HCT116 (cell line): ENCODE results near the gene RAVER2.

ENCODE experiments used
- ATF3 ChIP-seq: IDR thresholded peaks from 2 replicates; pipeline ENCODE4 v1.6.1; 2012
- CTCF ChIP-seq, 3 experiments: fragments of 200-600 bp in 1 of 3; sonication (generic) in 1 of 3; IDR thresholded peaks in 2 of 3; conservative IDR thresholded peaks in 1 of 3; 2 replicates each; pipeline ENCODE4 v1.5.1; 2012 to 2017; ENCODE audit warnings: low read depth in 2 of 3, low read length in 2 of 3, antibody characterized with exemption in 1 of 3, borderline replicate concordance in 1 of 3, control low read depth in 1 of 3, mild to moderate bottlenecking in 1 of 3, mixed read lengths in 1 of 3, mixed run types in 1 of 3, moderate library complexity in 1 of 3; ENCODE audit not compliant: insufficient read depth in 1 of 3
- MAX ChIP-seq: IDR thresholded peaks from 2 replicates; pipeline ENCODE4 v1.6.1; 2012
- POLR2A ChIP-seq: IDR thresholded peaks from 2 replicates; pipeline ENCODE4 v1.7.0; 2011; ENCODE audit warnings: borderline replicate concordance; ENCODE audit not compliant: insufficient read depth, insufficient read length; ENCODE audit errors: extremely low read depth
- POLR2AphosphoS5 ChIP-seq: IDR thresholded peaks from 2 replicates; pipeline ENCODE4 v1.6.1; 2011; ENCODE audit warnings: mild to moderate bottlenecking, low read depth, low read length, moderate library complexity
- RAD21 ChIP-seq: IDR thresholded peaks from 2 replicates; pipeline ENCODE4 v1.6.1; 2012; ENCODE audit warnings: low read depth, mild to moderate bottlenecking
- ZFX ChIP-seq: fragments of 450-650 bp; IDR thresholded peaks from 2 replicates; pipeline ENCODE4 v1.6.1; 2017

- TF ChIP-seq POLR2AphosphoS5, result no peak
- TF ChIP-seq POLR2A, result no peak
- no peak for TF ChIP-seq CTCF (IDR thresholded peaks at IDR 0.05 in 2 of 3, conservative IDR thresholded peaks at IDR 0.05 in 1 of 3; ENCODE audit: borderline replicate concordance in 1 of 3, insufficient read depth in 1 of 3, low read depth in 2 of 3, low read length in 2 of 3)
- TF ChIP-seq ATF3, result no peak
- no peak for TF ChIP-seq RAD21
- no peak for TF ChIP-seq MAX
- TF ChIP-seq ZFX, result no peak
These were observed 48.0 kb upstream of the RAVER2 start for GRCh38 chr1:64696879-64697278.
